Measurements from ENCODE around the gene GJA4. TPM values are rescaled to one million over a fixed set of nuclear protein-coding genes. Genes with fewer than 3 reads are reported as not detected.

Gene GJA4
- total and polyA plus RNA-seq, 2 donors (not counting 1 experiment from before 2014, with no cell fraction given): not detected

GRCh38 chr1:34762474-34763141, 30.2 kb upstream of the GJA4 start:
- Mint-ChIP-seq H3K4me1 (no peaks in the 10 kb centered on the region), H3K4me3 (no peak overlapping the region), H3K27ac (no peak overlapping the region), H3K9me3 (ENCODE audit: insufficient read depth) (no peaks in the 10 kb centered on the region), H3K27me3 (peaks cover 17% of the 10 kb centered on the region)
- no peak overlapping the region for H3K4me2 ChIP-seq (replicated peaks; ENCODE audit: low read depth, low read length, poor library complexity, severe bottlenecking)
- no peak for TF ChIP-seq EZH2 (IDR thresholded peaks at IDR 0.05; ENCODE audit: borderline replicate concordance, insufficient read depth, low read depth, low read length, poor library complexity, severe bottlenecking)
- TF ChIP-seq, protein P1, sequence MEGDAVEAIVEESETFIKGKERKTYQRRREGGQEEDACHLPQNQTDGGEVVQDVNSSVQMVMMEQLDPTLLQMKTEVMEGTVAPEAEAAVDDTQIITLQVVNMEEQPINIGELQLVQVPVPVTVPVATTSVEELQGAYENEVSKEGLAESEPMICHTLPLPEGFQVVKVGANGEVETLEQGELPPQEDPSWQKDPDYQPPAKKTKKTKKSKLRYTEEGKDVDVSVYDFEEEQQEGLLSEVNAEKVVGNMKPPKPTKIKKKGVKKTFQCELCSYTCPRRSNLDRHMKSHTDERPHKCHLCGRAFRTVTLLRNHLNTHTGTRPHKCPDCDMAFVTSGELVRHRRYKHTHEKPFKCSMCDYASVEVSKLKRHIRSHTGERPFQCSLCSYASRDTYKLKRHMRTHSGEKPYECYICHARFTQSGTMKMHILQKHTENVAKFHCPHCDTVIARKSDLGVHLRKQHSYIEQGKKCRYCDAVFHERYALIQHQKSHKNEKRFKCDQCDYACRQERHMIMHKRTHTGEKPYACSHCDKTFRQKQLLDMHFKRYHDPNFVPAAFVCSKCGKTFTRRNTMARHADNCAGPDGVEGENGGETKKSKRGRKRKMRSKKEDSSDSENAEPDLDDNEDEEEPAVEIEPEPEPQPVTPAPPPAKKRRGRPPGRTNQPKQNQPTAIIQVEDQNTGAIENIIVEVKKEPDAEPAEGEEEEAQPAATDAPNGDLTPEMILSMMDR (IDR thresholded peaks at IDR 0.05): no peak
- no peaks in the 10 kb centered on the region for H4K20me1 ChIP-seq (ENCODE audit: control insufficient read depth, insufficient read depth, low read length, poor library complexity, severe bottlenecking)
- no peak overlapping the region for H3K4me3 ChIP-seq (ENCODE audit: control extremely low read depth in 1 of 5, extremely low read depth in 1 of 5, insufficient read depth in 1 of 5, low read depth in 2 of 5, low read length in 4 of 5)
- H3K79me2 ChIP-seq (ENCODE audit: control insufficient read depth, insufficient read depth, low read length): no peaks in the 10 kb centered on the region
- 83% methylated on average over 7 of the region's 7 CpGs for WGBS (ENCODE audit: insufficient coverage)
- peaks cover 0 to 6% (median 1%) of the 10 kb centered on the region in 4 experiments for H3K27me3 ChIP-seq (replicated peaks in 1 of 4; ENCODE audit: control extremely low read depth in 1 of 4, control insufficient read depth in 3 of 4, insufficient read depth in 4 of 4, low read length in 3 of 4)
- ChIA-PET POLR2A (no interaction called here), CTCF (no interaction called here)
- no peaks in the 10 kb centered on the region for H3K4me1 ChIP-seq (ENCODE audit: control insufficient read depth in 2 of 2, insufficient read depth in 2 of 2, low read length in 2 of 2)
- intact Hi-C loops (cut with micrococcal nuclease): no loop called here
- no peaks in the 10 kb centered on the region for H3K36me3 ChIP-seq (replicated peaks in 1 of 2; ENCODE audit: control extremely low read depth in 1 of 2, control insufficient read depth in 1 of 2, extremely low read depth in 1 of 2, insufficient read depth in 2 of 2, low read length in 1 of 2)
- DNase-seq (no peak), ATAC-seq (ENCODE audit: low read depth) (no peak)
- H3K9ac ChIP-seq (ENCODE audit: low read length): no peak overlapping the region
- no peaks in the 10 kb centered on the region for H3K9me3 ChIP-seq (ENCODE audit: control extremely low read depth in 1 of 3, control insufficient read depth in 2 of 3, insufficient read depth in 1 of 3, low read length in 2 of 3)
- no peak overlapping the region for H3K27ac ChIP-seq (ENCODE audit: low read length in 2 of 2)
- H2AFZ ChIP-seq (ENCODE audit: insufficient read depth, low read depth, low read length, poor library complexity, severe bottlenecking): no peak overlapping the region

DNA sequence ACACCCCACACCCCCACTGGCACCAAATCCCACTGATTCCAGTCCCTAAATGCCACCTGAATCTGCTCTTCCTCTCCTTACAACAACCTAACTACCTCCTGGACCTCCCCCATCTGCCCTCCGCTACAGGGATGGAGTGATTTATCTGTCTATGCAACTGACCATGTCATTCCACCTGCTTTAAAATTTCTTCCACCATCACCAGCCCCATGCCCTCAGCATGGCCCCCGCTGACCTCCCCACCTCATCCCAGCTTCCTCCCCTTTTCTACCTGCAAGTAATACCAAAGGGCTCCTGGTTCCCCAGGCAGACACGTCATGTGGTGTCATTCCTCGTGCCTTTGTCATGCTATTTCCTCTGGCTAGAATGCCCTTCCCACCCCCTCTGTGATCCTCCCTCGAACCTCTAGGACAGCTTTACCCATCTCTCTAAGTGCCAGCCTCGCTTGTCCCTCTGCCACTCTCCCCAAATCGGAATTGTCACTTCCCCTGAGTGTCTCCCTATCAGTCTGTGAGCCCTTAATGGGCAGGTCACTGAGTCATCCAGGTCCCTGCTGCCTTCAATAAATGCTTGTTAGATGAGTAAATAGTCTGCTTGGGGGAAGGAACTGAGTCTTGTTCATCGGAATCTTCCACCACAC, 29.5 kb upstream of the GJA4 start:
- CTCF ChIA-PET: no interaction called here
- POLR2A ChIA-PET: no interaction called here
- Histone ChIP-seq H3K27me3 (replicated peaks in 1 of 4; ENCODE audit: control extremely low read depth in 1 of 4, control insufficient read depth in 3 of 4, insufficient read depth in 4 of 4, low read length in 3 of 4) (peaks cover 0 to 6% (median 2%) of the 10 kb centered on the region in 4 experiments), H3K36me3 (replicated peaks in 1 of 2; ENCODE audit: control extremely low read depth in 1 of 2, control insufficient read depth in 1 of 2, extremely low read depth in 1 of 2, insufficient read depth in 2 of 2, low read length in 1 of 2) (no peaks in the 10 kb centered on the region), H3K9ac (ENCODE audit: low read length) (no peak overlapping the region), H4K20me1 (ENCODE audit: control insufficient read depth, insufficient read depth, low read length, poor library complexity, severe bottlenecking) (no peaks in the 10 kb centered on the region), H3K9me3 (ENCODE audit: control extremely low read depth in 1 of 3, control insufficient read depth in 2 of 3, insufficient read depth in 1 of 3, low read length in 2 of 3) (no peaks in the 10 kb centered on the region), H3K27ac (ENCODE audit: low read length in 2 of 2) (no peak overlapping the region), H2AFZ (ENCODE audit: insufficient read depth, low read depth, low read length, poor library complexity, severe bottlenecking) (no peak overlapping the region), H3K79me2 (ENCODE audit: control insufficient read depth, insufficient read depth, low read length) (no peaks in the 10 kb centered on the region), H3K4me2 (replicated peaks; ENCODE audit: low read depth, low read length, poor library complexity, severe bottlenecking) (no peak overlapping the region), H3K4me3 (ENCODE audit: control extremely low read depth in 1 of 5, extremely low read depth in 1 of 5, insufficient read depth in 1 of 5, low read depth in 2 of 5, low read length in 4 of 5) (no peak overlapping the region), H3K4me1 (ENCODE audit: control insufficient read depth in 2 of 2, insufficient read depth in 2 of 2, low read length in 2 of 2) (no peaks in the 10 kb centered on the region)
- WGBS (ENCODE audit: insufficient coverage): 52% methylated on average over 6 of the region's 8 CpGs
- no peak for ATAC-seq (ENCODE audit: low read depth)
- intact Hi-C loops (cut with micrococcal nuclease): no loop called here
- Mint-ChIP-seq H3K9me3 (ENCODE audit: insufficient read depth) (no peaks in the 10 kb centered on the region), H3K4me1 (no peaks in the 10 kb centered on the region), H3K27ac (no peak overlapping the region), H3K27me3 (peaks cover 13% of the 10 kb centered on the region), H3K4me3 (no peak overlapping the region)
- TF ChIP-seq, protein P1 (IDR thresholded peaks at IDR 0.05): no peak
- TF ChIP-seq EZH2 (IDR thresholded peaks at IDR 0.05; ENCODE audit: borderline replicate concordance, insufficient read depth, low read depth, low read length, poor library complexity, severe bottlenecking): no peak
- DNase-seq: no peak

All from B cell (primary cell).